ENCODE results near the gene LGALS3.

The LGALS3 gene

DNA sequence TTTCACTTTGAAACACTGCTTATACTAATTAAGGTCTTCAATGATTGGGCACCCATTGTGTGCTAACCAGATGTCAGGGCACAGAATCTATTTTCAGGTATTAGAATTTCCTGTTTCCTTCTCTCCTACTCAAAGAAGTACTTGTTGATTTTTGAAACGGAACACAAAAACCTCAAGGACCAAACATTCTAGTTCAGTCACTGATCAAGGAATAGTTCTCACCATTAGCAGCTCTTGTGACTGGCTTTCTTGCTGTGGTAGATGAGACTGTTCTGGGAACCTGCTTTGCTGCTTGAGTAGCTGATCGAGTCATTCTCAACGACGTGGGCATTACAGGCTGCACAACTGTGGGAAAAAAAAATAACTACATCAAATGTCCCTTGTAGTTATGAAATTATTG, 51.4 kb downstream of the LGALS3 start:
- TF ChIP-seq, protein P1, sequence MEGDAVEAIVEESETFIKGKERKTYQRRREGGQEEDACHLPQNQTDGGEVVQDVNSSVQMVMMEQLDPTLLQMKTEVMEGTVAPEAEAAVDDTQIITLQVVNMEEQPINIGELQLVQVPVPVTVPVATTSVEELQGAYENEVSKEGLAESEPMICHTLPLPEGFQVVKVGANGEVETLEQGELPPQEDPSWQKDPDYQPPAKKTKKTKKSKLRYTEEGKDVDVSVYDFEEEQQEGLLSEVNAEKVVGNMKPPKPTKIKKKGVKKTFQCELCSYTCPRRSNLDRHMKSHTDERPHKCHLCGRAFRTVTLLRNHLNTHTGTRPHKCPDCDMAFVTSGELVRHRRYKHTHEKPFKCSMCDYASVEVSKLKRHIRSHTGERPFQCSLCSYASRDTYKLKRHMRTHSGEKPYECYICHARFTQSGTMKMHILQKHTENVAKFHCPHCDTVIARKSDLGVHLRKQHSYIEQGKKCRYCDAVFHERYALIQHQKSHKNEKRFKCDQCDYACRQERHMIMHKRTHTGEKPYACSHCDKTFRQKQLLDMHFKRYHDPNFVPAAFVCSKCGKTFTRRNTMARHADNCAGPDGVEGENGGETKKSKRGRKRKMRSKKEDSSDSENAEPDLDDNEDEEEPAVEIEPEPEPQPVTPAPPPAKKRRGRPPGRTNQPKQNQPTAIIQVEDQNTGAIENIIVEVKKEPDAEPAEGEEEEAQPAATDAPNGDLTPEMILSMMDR (IDR thresholded peaks at IDR 0.05; ENCODE audit: insufficient read depth, low read depth, low read length, missing control alignments): no peak
- peak; percentile 71 for DNase-seq (ENCODE audit: low read depth)

DNA sequence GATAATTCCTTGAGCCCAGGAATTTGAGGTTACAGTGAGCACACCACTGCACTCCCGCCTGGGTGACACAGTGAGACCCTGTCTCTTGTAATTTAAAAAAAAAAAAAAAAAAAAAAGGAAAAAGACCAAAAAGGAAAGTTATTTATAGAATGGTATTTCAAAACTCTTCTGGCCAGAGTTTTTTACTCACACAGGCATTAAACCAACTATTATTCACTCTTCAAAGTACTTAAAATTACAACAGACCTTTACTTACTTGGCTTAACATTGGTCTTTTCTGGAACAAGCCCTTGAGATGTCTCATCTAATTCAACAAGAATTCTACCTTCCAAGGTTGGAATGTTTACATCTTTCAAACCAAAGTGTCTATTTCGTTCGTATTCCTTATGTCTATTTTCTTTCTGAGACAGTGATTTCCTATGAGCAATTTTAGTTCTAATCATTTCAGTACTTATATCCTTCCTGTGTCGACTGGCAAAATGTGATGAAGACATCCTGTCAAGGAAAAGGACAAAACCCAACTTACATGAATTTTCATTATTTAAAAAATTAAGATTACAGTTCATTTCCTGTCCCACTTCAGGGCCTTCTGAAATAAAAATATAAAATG, 59.7 kb downstream of the LGALS3 start:
- no peak for DNase-seq (ENCODE audit: low read depth)
- TF ChIP-seq, protein P1 (IDR thresholded peaks at IDR 0.05; ENCODE audit: insufficient read depth, low read depth, low read length, missing control alignments): no peak
- H3K4me3 ChIP-seq (ENCODE audit: low read length): no peak overlapping the region

More for the DNA sequence above, 51.4 kb downstream of the LGALS3 start:
- H3K4me3 ChIP-seq (ENCODE audit: low read length): no peak overlapping the region

DNA sequence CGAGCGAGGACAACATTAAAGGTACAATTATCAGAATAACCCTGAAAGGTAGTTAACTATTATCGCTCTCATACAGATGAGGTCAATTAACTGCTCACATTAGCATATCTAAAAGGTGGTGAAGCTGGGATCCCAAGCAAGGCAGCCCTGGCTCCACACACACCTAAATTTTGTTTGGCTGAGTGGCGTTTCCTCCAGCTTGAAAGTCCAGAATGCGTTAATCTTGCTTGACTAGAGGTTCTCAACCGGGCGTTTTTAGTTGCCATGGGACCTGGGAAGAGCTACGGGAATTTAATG, 61.8 kb downstream of the LGALS3 start:
- peak; percentile 13 for DNase-seq (ENCODE audit: low read depth)
- TF ChIP-seq, protein P1 (IDR thresholded peaks at IDR 0.05; ENCODE audit: insufficient read depth, low read depth, low read length, missing control alignments): no peak
- H3K4me3 ChIP-seq (ENCODE audit: low read length): peak overlapping the region; percentile 95

DNA sequence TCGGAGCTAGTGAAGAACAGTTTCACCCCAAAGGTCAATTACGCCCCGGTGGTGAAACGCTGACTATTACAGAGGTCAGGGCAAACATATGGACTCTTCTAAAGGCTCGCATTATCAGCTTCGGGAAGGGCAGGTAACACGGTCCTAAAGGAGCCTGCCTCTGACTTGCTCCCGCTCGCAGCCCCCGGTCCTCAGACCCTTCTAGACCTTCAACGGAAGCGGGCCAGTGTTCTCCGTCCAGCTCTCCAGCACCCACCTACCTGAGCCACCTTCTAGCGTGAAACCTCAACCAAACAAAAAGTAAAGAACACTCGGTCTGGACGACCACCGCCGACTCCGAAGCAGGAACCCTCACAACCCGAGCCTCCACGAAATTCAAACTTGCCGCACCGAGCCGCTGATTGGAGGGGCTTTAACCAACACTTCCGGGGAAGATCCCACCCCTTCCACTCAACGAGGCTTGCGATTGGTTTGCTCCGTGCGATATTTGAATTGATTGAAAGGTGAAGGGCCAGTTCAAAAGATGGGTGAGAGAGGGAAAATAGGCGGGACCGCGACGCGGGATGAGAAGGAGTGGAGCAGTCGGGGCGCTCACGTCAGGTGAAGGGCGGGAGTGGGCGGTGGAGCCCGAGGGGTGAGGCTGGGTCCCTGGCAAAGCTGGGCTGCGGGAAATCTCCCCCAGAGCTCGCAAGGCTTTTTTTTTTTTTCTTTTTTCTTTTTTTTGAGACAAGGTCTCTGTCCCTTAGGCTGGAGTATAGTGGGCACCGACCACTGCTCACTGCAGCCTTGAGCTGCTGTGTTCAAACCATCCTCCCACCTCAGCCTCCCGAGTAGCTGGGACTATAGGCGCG, 62.4 kb downstream of the LGALS3 start, which contains the start of gene DLGAP5:
TSS of gene DLGAP5 (minus strand) at position 383 of the 851 bp plus-strand sequence. CDS start 2,406 bp downstream, outside the sequence.
- H3K4me3 ChIP-seq (ENCODE audit: low read length): peak within 1 kb of the TSS; percentile 95

DNA sequence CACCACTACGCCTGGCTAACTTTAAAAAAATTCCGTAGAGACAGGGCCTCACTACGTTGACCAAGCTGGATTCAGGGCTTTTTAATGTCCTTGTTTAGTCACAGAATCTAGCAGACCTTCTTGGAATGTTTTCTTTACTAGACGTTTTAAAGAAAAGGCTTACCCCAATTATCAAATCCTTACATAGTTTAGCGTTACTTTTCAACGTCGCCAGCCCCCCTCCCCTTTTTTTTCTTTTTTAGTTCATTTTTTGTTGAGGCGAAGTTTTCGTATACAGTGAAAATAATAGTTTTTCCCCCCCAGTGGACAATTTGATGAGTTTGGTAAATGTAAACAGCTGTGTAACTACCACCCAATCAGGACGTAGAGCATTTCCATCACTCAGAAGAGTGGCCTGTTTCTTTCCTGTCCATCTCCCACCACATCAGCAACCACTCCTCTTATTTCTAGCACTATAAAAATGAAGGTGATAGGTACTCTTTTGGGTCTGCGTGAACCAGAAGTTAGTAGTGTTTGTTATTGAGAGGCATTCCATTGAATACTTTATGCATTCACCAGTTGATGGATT, 63.1 kb downstream of the LGALS3 start:
- TF ChIP-seq, protein P1 (IDR thresholded peaks at IDR 0.05; ENCODE audit: insufficient read depth, low read depth, low read length, missing control alignments): no peak
- peak; percentile 5 for DNase-seq (ENCODE audit: low read depth)
- peak overlapping the region; percentile 95 for H3K4me3 ChIP-seq (ENCODE audit: low read length)

More for the DNA sequence above, 62.4 kb downstream of the LGALS3 start, which contains the start of gene DLGAP5:
- DNase-seq (ENCODE audit: low read depth): peak; percentile 98
- TF ChIP-seq, protein P1 (IDR thresholded peaks at IDR 0.05; ENCODE audit: insufficient read depth, low read depth, low read length, missing control alignments): no peak

DNA sequence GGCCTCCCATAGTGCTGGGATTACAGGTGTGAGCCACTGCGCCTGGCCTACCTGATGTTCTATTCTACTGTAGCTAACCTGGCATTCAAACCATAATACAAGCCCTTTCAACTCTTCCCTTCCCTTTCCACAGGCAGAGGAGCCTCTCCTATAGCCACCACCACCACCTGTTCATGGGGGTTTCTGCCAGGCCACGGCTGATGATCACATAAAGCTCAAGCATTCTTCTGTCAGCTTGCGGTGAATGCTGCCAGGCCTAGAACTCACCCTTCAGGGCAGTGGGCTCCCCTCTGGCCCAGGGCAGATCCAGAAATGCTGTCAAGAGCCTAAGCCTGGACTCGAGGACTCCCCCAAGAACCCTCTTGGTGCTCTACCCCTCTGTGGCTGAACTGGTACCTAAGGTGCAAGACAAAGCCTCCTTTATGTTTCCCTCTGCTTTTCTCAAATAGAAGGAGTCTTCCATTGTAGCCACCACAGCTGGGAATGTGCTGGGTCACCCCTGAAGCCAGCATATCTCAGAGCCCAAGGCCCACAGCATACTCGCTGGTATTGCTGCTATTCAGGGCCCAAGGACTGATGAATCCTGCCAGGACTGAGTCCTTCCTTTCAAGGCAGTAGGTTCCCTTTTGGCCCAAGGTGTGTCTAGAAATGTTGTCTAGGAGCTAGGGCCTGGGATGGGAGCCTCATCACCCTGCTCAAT, 65.8 kb downstream of the LGALS3 start:
- no peak overlapping the region for H3K4me3 ChIP-seq (ENCODE audit: low read length)
- no peak for DNase-seq (ENCODE audit: low read depth)
- TF ChIP-seq, protein P1 (IDR thresholded peaks at IDR 0.05; ENCODE audit: insufficient read depth, low read depth, low read length, missing control alignments): no peak
